A549 (cell line): Measurements from ENCODE around the gene C3orf22.

Experiments used
- CTCF ChIP-seq: fragments of >200 bp; sonication (Bioruptor Twin); formaldehyde crosslinking; IDR thresholded peaks from 3 replicates; pipeline ENCODE4 v1.5.1; 2016
- FOSL2 ChIP-seq, 2 experiments: fragments of 450-650 bp in 1 of 2; fragments of >200 bp in 1 of 2; sonication (Bioruptor Twin) in 1 of 2; formaldehyde crosslinking; IDR thresholded peaks; 2 replicates each; pipeline versions ENCODE4 v1.5.0 to v1.6.1; 2016 to 2020; ENCODE audit warnings: mild to moderate bottlenecking in 1 of 2, moderate library complexity in 1 of 2
- HDAC2 ChIP-seq: fragments of 200-600 bp; sonication (generic); IDR thresholded peaks from 2 replicates; pipeline ENCODE4 v1.6.1; 2016
- MAFK ChIP-seq: fragments of 450-650 bp; IDR thresholded peaks from 2 replicates; pipeline ENCODE4 v1.6.1; 2014; ENCODE audit not compliant: partially characterized antibody
- MYC ChIP-seq: IDR thresholded peaks from 2 replicates; pipeline ENCODE4 v1.6.1; 2012; ENCODE audit warnings: mild to moderate bottlenecking, inconsistent platforms, low read length, improper control_type of control experiment, borderline replicate concordance
- POLR2A ChIP-seq: IDR thresholded peaks from 2 replicates; pipeline ENCODE4 v1.6.1; 2012; ENCODE audit warnings: mild to moderate bottlenecking, low read length
- RARB ChIP-seq: fragments of 250-450 bp; sonication (Bioruptor Pico); IDR thresholded peaks from 2 replicates; pipeline ENCODE4 v1.8.0; 2021; ENCODE audit warnings: mild to moderate bottlenecking, moderate library complexity
- RCOR1 ChIP-seq: fragments of 150-350 bp; IDR thresholded peaks from 2 replicates; pipeline ENCODE4 v1.6.1; 2014; ENCODE audit warnings: antibody characterized with exemption, low read length, low read depth
- RFX5 ChIP-seq: fragments of 450-650 bp; IDR thresholded peaks from 2 replicates; pipeline ENCODE4 v1.7.1; 2014; ENCODE audit warnings: antibody characterized with exemption, mild to moderate bottlenecking, moderate library complexity
- ZC3H11A ChIP-seq: fragments of 450-650 bp; IDR thresholded peaks from 2 replicates; pipeline ENCODE4 v1.6.1; 2014; ENCODE audit warnings: antibody characterized with exemption, mild to moderate bottlenecking
- TF ChIP-seq, protein P1 (sequence below): IDR thresholded peaks from 2 replicates; pipeline ENCODE4 v1.6.1; 2012

GRCh38 chr3:126516152-126516935, 42.4 kb downstream of the C3orf22 start:
- TF ChIP-seq CTCF (no peak), MYC (no peak), POLR2A (no peak), HDAC2 (no peak), MAFK (no peak), FOSL2 (IDR thresholded peaks at IDR 0.05) (no peak), FOSL2 (CRISPR knock-in tag; IDR thresholded peaks at IDR 0.05) (no peak), RARB (CRISPR knock-in tag) (no peak), RFX5 (no peak), ZC3H11A (no peak), RCOR1 (no peak)
- TF ChIP-seq, protein P1, sequence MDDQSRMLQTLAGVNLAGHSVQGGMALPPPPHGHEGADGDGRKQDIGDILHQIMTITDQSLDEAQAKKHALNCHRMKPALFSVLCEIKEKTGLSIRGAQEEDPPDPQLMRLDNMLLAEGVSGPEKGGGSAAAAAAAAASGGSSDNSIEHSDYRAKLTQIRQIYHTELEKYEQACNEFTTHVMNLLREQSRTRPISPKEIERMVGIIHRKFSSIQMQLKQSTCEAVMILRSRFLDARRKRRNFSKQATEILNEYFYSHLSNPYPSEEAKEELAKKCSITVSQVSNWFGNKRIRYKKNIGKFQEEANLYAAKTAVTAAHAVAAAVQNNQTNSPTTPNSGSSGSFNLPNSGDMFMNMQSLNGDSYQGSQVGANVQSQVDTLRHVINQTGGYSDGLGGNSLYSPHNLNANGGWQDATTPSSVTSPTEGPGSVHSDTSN, result no peak
